OCI-LY1 (cell line): ENCODE results near the gene CHRNG.

Experiments used
- H2AFZ ChIP-seq: fragments of 200-600 bp; sonication (generic), shearing (Covaris generic); 2 replicates; pipeline ENCODE4 v1.6.0; 2014; ENCODE audit warnings: antibody characterized with exemption, mild to moderate bottlenecking, low read length
- H3F3A ChIP-seq: fragments of 200-600 bp; sonication (generic), shearing (Covaris generic); 2 replicates; pipeline ENCODE4 v1.6.0; 2014; ENCODE audit warnings: mild to moderate bottlenecking, antibody characterized with exemption, low read length, moderate library complexity; ENCODE audit not compliant: insufficient read depth
- H3K27ac ChIP-seq: fragments of 200-600 bp; sonication (generic); 2 replicates; pipeline ENCODE4 v1.5.1; 2014; ENCODE audit warnings: low read length, mixed run types, mild to moderate bottlenecking, low read depth; ENCODE audit not compliant: poor library complexity, severe bottlenecking
- H3K27me3 ChIP-seq: fragments of 200-600 bp; sonication (generic); 2 replicates; pipeline ENCODE4 v1.6.0; 2014; ENCODE audit warnings: antibody characterized with exemption, mild to moderate bottlenecking, low read length, moderate library complexity; ENCODE audit not compliant: insufficient read depth
- H3K36me3 ChIP-seq: fragments of 200-600 bp; sonication (generic); 2 replicates; pipeline ENCODE4 v1.6.1; 2014; ENCODE audit warnings: mild to moderate bottlenecking, antibody characterized with exemption, low read length, moderate library complexity, mixed read lengths; ENCODE audit not compliant: insufficient read depth
- H3K4me1 ChIP-seq: fragments of 200-600 bp; sonication (generic); 2 replicates; pipeline ENCODE4 v1.5.1; 2014; ENCODE audit warnings: mild to moderate bottlenecking, low read length, moderate library complexity; ENCODE audit not compliant: insufficient read depth, severe bottlenecking
- H3K4me2 ChIP-seq: fragments of 200-600 bp; sonication (generic), shearing (Covaris generic); 2 replicates; pipeline ENCODE4 v1.6.1; 2014; ENCODE audit warnings: low read length
- H3K4me3 ChIP-seq: fragments of 200-600 bp; sonication (generic); 2 replicates; pipeline ENCODE4 v1.5.1; 2014; ENCODE audit warnings: low read length, low read depth, mild to moderate bottlenecking, mixed read lengths; ENCODE audit not compliant: poor library complexity, severe bottlenecking
- H3K79me2 ChIP-seq: fragments of 200-600 bp; shearing (Covaris generic); 2 replicates; pipeline ENCODE4 v1.6.1; 2016; ENCODE audit warnings: mixed run types, low read length, mixed read lengths; ENCODE audit not compliant: insufficient read depth
- H3K9ac ChIP-seq: fragments of 200-600 bp; sonication (generic), shearing (Covaris generic); 2 replicates; pipeline ENCODE4 v1.6.1; 2014; ENCODE audit warnings: mild to moderate bottlenecking, low read length, mixed read lengths
- H3K9me2 ChIP-seq: fragments of 200-600 bp; sonication (generic), shearing (Covaris generic); 2 replicates; pipeline ENCODE4 v1.6.1; 2014; ENCODE audit warnings: low read depth, mild to moderate bottlenecking, low read length, mixed read lengths
- H3K9me3 ChIP-seq: fragments of 200-600 bp; shearing (Covaris generic); 2 replicates; pipeline ENCODE4 v1.6.1; 2014; ENCODE audit warnings: low read length, mixed read lengths
- H4K20me1 ChIP-seq: fragments of 200-600 bp; sonication (generic), shearing (Covaris generic); 2 replicates; pipeline ENCODE4 v1.6.0; 2016; ENCODE audit warnings: mild to moderate bottlenecking, low read length; ENCODE audit not compliant: insufficient read depth
- EZH2 ChIP-seq: fragments of 200-600 bp; sonication (generic), shearing (Covaris generic); IDR thresholded peaks from 2 replicates; pipeline ENCODE4 v1.8.0; 2017; ENCODE audit warnings: borderline replicate concordance, mixed run types, mild to moderate bottlenecking, antibody characterized with exemption, low read length, moderate library complexity, mixed read lengths
- TF ChIP-seq, protein P1 (sequence below): fragments of 200-600 bp; sonication (generic), shearing (Covaris generic); IDR thresholded peaks from 2 replicates; pipeline ENCODE4 v1.5.1; 2017; ENCODE audit warnings: mild to moderate bottlenecking, antibody characterized with exemption, low read length, moderate library complexity, mixed read lengths

CHRNG gene

DNA sequence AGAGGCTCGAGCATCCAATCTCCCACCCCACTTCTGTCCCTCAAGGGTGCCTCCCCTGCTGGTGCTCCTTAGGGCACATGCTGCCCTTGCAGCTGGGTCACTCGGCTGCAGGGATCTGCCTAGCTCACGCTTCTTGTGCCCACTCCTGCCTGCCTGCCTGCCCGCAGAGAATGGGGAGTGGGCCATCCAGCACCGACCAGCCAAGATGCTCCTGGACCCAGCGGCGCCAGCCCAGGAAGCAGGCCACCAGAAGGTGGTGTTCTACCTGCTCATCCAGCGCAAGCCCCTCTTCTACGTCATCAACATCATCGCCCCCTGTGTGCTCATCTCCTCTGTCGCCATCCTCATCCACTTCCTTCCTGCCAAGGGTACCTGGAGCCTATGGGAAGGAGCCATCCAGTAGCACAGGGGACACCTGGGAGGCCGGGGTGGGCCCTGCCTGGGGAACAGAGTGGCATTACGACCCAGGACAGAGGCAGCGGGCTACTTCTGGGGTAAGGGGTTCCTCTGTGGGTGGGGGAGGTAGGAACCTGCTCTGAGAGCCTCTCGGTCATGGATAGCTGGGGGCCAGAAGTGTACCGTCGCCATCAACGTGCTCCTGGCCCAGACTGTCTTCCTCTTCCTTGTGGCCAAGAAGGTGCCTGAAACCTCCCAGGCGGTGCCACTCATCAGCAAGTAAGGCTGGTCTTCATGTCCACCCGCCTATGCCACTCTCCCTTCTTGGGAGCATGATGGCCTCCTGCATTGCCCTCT lies 3.4 kb downstream of the CHRNG start:
- no peaks in the 10 kb centered on the region for H4K20me1 ChIP-seq

DNA sequence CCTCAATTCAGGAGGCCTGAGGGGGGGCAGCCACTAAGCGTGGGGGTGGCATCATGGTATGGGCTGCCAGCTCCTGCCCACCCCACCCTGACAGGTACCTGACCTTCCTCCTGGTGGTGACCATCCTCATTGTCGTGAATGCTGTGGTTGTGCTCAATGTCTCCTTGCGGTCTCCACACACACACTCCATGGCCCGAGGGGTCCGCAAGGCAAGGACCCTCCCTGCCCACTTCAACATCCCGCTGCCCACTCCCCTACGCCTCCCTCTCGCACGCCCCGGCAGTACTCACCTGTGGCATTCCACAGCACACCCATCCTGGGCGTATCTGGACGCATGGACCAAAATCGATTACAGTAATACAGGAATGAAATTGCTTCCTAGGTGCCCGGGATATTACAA lies 4.0 kb downstream of the CHRNG start:
- Histone ChIP-seq H3K27me3 (no peaks in the 10 kb centered on the region), H3K36me3 (peaks cover 41% of the 10 kb centered on the region), H3K4me3 (no peak overlapping the region), H3K9ac (no peak overlapping the region), H3F3A (no peaks in the 10 kb centered on the region), H3K9me2 (no peaks in the 10 kb centered on the region), H2AFZ (no peak overlapping the region), H4K20me1 (no peaks in the 10 kb centered on the region), H3K4me2 (no peak overlapping the region), H3K4me1 (peaks cover 5% of the 10 kb centered on the region), H3K79me2 (no peaks in the 10 kb centered on the region), H3K9me3 (no peaks in the 10 kb centered on the region), H3K27ac (no peak overlapping the region)
- TF ChIP-seq EZH2, result no peak
- TF ChIP-seq, protein P1, sequence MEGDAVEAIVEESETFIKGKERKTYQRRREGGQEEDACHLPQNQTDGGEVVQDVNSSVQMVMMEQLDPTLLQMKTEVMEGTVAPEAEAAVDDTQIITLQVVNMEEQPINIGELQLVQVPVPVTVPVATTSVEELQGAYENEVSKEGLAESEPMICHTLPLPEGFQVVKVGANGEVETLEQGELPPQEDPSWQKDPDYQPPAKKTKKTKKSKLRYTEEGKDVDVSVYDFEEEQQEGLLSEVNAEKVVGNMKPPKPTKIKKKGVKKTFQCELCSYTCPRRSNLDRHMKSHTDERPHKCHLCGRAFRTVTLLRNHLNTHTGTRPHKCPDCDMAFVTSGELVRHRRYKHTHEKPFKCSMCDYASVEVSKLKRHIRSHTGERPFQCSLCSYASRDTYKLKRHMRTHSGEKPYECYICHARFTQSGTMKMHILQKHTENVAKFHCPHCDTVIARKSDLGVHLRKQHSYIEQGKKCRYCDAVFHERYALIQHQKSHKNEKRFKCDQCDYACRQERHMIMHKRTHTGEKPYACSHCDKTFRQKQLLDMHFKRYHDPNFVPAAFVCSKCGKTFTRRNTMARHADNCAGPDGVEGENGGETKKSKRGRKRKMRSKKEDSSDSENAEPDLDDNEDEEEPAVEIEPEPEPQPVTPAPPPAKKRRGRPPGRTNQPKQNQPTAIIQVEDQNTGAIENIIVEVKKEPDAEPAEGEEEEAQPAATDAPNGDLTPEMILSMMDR, result no peak

More for the DNA sequence above, 3.4 kb downstream of the CHRNG start:
- H3K79me2 ChIP-seq, result no peaks in the 10 kb centered on the region
- peaks cover 36% of the 10 kb centered on the region for H3K36me3 ChIP-seq
- no peaks in the 10 kb centered on the region for H3K9me2 ChIP-seq
- no peak overlapping the region for H3K4me2 ChIP-seq
- H3K9ac ChIP-seq, result no peak overlapping the region
- H3K4me3 ChIP-seq, result no peak overlapping the region
- no peak overlapping the region for H3K27ac ChIP-seq
- no peaks in the 10 kb centered on the region for H3K27me3 ChIP-seq
- H3K9me3 ChIP-seq, result no peaks in the 10 kb centered on the region
- H3K4me1 ChIP-seq, result peaks cover 3% of the 10 kb centered on the region
- no peaks in the 10 kb centered on the region for H3F3A ChIP-seq
- no peak overlapping the region for H2AFZ ChIP-seq
- TF ChIP-seq, protein P1, result no peak
- TF ChIP-seq EZH2, result no peak

DNA sequence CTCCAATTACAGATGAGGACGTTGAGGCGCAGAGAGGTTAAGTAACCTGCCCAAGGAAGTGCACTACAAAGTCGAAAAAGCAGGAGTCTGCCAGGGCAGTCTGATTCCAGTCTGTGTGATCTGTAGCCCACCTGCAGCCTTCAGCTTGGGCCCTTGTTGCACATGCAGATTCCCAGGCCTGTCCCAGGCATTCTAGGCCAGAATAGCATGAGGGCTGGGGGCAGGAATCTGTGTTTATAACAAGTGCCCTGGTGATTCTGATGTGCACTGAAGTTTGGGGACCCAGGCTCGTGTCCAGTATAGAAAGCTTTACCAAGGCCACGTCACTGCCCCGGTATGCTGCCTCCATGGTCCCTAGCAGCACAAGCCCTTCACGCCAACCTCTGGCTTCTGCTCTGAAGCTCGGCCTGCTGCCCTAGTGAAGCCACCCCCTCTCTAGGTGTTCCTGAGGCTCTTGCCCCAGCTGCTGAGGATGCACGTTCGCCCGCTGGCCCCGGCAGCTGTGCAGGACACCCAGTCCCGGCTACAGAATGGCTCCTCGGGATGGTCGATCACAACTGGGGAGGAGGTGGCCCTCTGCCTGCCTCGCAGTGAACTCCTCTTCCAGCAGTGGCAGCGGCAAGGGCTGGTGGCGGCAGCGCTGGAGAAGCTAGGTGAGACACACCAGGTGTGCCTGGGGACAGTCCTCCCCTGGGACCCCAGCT lies 4.6 kb downstream of the CHRNG start:
- Histone ChIP-seq H3K4me1 (peaks cover 5% of the 10 kb centered on the region), H3K4me2 (no peak overlapping the region), H3K9me2 (no peaks in the 10 kb centered on the region), H3K79me2 (no peaks in the 10 kb centered on the region), H3K9ac (no peak overlapping the region), H3K27ac (no peak overlapping the region), H3K36me3 (peaks cover 44% of the 10 kb centered on the region), H3K27me3 (no peaks in the 10 kb centered on the region), H2AFZ (no peak overlapping the region), H4K20me1 (no peaks in the 10 kb centered on the region), H3F3A (no peaks in the 10 kb centered on the region), H3K4me3 (no peak overlapping the region), H3K9me3 (no peaks in the 10 kb centered on the region)
- TF ChIP-seq, protein P1, result no peak
- no peak for TF ChIP-seq EZH2
